Activated CD4-positive, alpha-beta T cell treated with anti-CD3 and anti-CD28 coated beads for 36 hours (primary cell): Measurements from ENCODE around the gene CCDC6. TPM values are rescaled to one million over a fixed set of nuclear protein-coding genes. Genes with fewer than 3 reads are reported as not detected.

Source experiments
- ATAC-seq: fragments of 200-7000 bp; cut with Tn5 transposase; one replicate; pipeline ENCODE4 v1.10.0; 2021; ENCODE audit warnings: mild to moderate bottlenecking, moderate library complexity
- CTCF ChIA-PET: fragments of 350-600 bp; sonication (Branson Sonifier 250); formaldehyde crosslinking; loops from one replicate; lab custom pipeline; 2021; ENCODE audit warnings: antibody characterized with exemption; lab: Charles Lee
- POLR2A ChIA-PET: fragments of 350-600 bp; sonication (Branson Sonifier 250); formaldehyde crosslinking; loops from one replicate; lab custom pipeline; 2021; ENCODE audit warnings: antibody characterized with exemption, inconsistent platforms; lab: Charles Lee
- DNase-seq: peaks from one replicate; pipeline ENCODE4 v3.0.0-alpha.2; 2020
- H3K27ac Mint-ChIP-seq: one replicate; pipeline ENCODE4 v1.8.0; 2021; ENCODE audit warnings: mixed read lengths
- H3K27me3 Mint-ChIP-seq: one replicate; pipeline ENCODE4 v1.8.0; 2021; ENCODE audit warnings: mixed read lengths
- H3K36me3 Mint-ChIP-seq: one replicate; pipeline ENCODE4 v1.8.0; 2021; ENCODE audit warnings: low read depth, mixed read lengths
- H3K4me1 Mint-ChIP-seq: one replicate; pipeline ENCODE4 v1.8.0; 2021; ENCODE audit warnings: mixed read lengths
- H3K4me3 Mint-ChIP-seq: one replicate; pipeline ENCODE4 v1.8.0; 2021; ENCODE audit warnings: mild to moderate bottlenecking, moderate library complexity, mixed read lengths
- H3K9me3 Mint-ChIP-seq: one replicate; pipeline ENCODE4 v1.8.0; 2021; ENCODE audit warnings: low read depth, mixed read lengths
- intact Hi-C, 2 experiments: fragments of 100-400 bp; cut with DNase I in 1 of 2; cut with micrococcal nuclease in 1 of 2; formaldehyde crosslinking; loops; one replicate each; pipeline versions ENCODE4 v1.14.2 to v1.15.1; 2022 to 2024; cut with DNase I, micrococcal nuclease
- total RNA-seq, 2 experiments: library from RNA; stranded (reverse); gene quantifications; one replicate each; pipeline ENCODE4 v1.2.3, GENCODE V29; 2021

Gene CCDC6
- total RNA-seq, 2 experiments from 2014 or later: 49.7 to 53.0 TPM

GRCh38 chr10:59773088-59773487 lies 133.3 kb downstream of the CCDC6 start:
- ChIA-PET CTCF (interaction anchor here (0.9 to 1.8 kb wide), 2 partner anchors 149 to 248 kb away, joined by 3 to 5 read pairs; no protein-coding TSS in a partner anchor), POLR2A (no interaction called here)
- intact Hi-C loops: no loop called here
- Mint-ChIP-seq H3K27me3 (peaks cover 4% of the 10 kb centered on the region), H3K36me3 (no peaks in the 10 kb centered on the region), H3K4me1 (no peaks in the 10 kb centered on the region), H3K27ac (no peak overlapping the region), H3K9me3 (no peaks in the 10 kb centered on the region), H3K4me3 (no peak overlapping the region)
- DNase-seq (no peak), ATAC-seq (no peak)

DNA sequence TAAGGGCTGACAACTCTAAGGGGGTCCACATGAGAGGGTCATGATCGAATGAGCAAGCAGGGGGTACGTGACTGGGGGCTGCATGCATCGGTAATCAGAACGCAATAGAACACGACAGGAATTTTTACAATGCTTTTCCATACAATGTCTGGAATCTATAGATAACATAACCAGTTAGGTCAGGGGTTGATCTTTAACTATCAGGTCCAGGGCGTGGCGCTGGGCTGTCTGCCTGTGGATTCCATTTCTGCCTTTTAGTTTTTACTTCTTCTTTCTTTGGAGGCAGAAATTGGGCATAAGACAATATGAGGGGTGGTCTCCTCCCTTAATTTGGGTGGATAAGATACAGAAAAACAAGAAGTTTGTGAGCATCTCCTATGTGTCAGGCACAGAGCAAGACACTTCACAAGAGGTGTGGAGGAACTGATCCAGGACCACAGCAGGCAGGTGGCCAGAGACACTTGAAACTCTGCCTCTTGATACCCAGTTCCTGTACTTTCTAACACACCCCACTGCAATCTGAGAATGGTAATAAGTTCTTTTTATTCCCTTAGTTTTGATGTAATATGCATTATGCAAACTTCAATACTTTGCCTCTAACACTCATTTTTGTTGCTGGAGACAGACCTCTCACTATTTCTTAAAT lies 135.1 kb downstream of the CCDC6 start:
- Mint-ChIP-seq H3K27me3 (peaks cover 4% of the 10 kb centered on the region), H3K4me3 (no peak overlapping the region), H3K4me1 (no peaks in the 10 kb centered on the region), H3K36me3 (no peaks in the 10 kb centered on the region), H3K27ac (no peak overlapping the region), H3K9me3 (no peaks in the 10 kb centered on the region)
- ChIA-PET POLR2A (no interaction called here), CTCF (no interaction called here)
- intact Hi-C loops: no loop called here
- DNase-seq (no peak), ATAC-seq (no peak)

DNA sequence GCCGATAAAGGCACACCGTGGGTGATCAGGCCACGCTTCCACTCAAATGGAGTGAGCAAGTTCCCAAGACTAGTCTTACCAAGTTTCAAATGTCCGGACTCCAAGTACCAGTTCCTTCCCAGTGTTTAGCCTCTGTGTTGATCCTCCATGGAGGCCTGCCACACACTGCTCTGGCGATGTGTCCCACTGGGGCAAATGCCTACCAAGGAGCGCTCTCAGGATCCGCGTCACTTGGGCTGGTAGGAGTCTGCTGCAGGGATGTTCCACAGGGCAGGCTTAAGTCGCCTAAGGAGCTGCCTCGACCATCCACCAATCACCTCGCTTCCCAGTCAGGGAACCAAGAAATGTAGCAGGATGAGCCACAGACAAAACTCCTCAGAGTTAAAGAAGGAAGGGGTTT lies 135.7 kb downstream of the CCDC6 start:
- H3K4me3 Mint-ChIP-seq: no peak overlapping the region
- intact Hi-C loops: no loop called here
- CTCF ChIA-PET: no interaction called here
- ATAC-seq: no peak
- no peaks in the 10 kb centered on the region for H3K4me1 Mint-ChIP-seq
- POLR2A ChIA-PET: no interaction called here
- no peaks in the 10 kb centered on the region for H3K9me3 Mint-ChIP-seq
- H3K27ac Mint-ChIP-seq: no peak overlapping the region
- H3K36me3 Mint-ChIP-seq: no peaks in the 10 kb centered on the region
- H3K27me3 Mint-ChIP-seq: peaks cover 4% of the 10 kb centered on the region
- no peak for DNase-seq

GRCh38 chr10:59762505-59762904 lies 143.9 kb downstream of the CCDC6 start:
- ChIA-PET CTCF (interaction anchor here (1.4 kb wide), 1 partner anchor 26 kb away, joined by 3 read pairs; no protein-coding TSS in a partner anchor), POLR2A (no interaction called here)
- intact Hi-C loops: no loop called here
- H3K4me3 Mint-ChIP-seq: no peak overlapping the region
- no peak for ATAC-seq
- no peaks in the 10 kb centered on the region for H3K9me3 Mint-ChIP-seq
- no peaks in the 10 kb centered on the region for H3K4me1 Mint-ChIP-seq
- no peaks in the 10 kb centered on the region for H3K36me3 Mint-ChIP-seq
- DNase-seq: no peak
- H3K27me3 Mint-ChIP-seq: peaks cover 4% of the 10 kb centered on the region
- no peak overlapping the region for H3K27ac Mint-ChIP-seq

DNA sequence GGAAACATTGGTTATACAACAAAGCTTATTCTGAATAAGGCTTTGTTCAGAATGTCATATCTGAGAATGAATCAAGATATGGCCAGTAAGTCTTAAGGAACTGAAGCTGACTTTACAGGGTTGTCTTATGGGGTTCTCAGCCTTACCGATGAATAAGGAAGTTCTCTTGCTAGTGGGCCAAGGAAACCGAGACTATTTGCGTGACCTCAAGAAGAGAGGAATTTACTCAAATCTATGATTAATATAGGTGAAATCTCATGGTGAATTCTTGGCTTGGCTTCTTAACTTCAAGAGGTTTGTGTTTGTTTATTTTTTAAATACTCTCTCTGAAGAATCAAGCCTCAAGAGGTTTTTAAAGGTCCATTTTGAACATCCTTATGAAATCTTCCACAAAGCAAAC lies 148.4 kb downstream of the CCDC6 start:
- Mint-ChIP-seq H3K4me1 (no peaks in the 10 kb centered on the region), H3K27me3 (peaks cover 4% of the 10 kb centered on the region), H3K27ac (no peak overlapping the region), H3K9me3 (no peaks in the 10 kb centered on the region), H3K36me3 (no peaks in the 10 kb centered on the region), H3K4me3 (no peak overlapping the region)
- DNase-seq (no peak), ATAC-seq (no peak)
- intact Hi-C loops: no loop called here
- POLR2A ChIA-PET: no interaction called here
- CTCF ChIA-PET: no interaction called here

DNA sequence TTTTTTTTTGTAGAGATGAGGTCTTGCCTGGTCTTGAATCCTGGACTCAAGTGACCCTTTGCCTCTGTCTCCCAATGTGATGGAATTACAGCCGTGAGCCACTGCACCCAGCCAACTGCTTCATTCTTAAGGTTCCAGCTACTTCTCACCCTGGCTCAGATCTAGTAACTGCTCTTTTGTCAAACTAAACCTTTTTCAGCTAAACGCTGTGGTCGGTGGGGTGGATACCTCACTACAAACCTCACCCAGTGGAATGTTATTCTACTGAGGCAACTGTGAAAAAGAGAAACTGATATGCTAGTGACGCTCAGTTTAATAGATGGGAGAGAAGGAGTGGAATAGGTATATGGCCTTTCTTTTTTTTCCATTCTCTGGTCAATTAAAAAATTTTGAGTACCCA lies 151.4 kb downstream of the CCDC6 start:
- Mint-ChIP-seq H3K9me3 (no peaks in the 10 kb centered on the region), H3K27ac (no peak overlapping the region), H3K4me3 (no peak overlapping the region), H3K36me3 (no peaks in the 10 kb centered on the region), H3K4me1 (no peaks in the 10 kb centered on the region), H3K27me3 (peaks cover 13% of the 10 kb centered on the region)
- ChIA-PET CTCF (no interaction called here), POLR2A (interaction anchor here (0.6 kb wide), 1 partner anchor 101 kb away, joined by 3 read pairs; no protein-coding TSS in a partner anchor)
- intact Hi-C loops: no loop called here
- ATAC-seq (no peak), DNase-seq (no peak)

DNA sequence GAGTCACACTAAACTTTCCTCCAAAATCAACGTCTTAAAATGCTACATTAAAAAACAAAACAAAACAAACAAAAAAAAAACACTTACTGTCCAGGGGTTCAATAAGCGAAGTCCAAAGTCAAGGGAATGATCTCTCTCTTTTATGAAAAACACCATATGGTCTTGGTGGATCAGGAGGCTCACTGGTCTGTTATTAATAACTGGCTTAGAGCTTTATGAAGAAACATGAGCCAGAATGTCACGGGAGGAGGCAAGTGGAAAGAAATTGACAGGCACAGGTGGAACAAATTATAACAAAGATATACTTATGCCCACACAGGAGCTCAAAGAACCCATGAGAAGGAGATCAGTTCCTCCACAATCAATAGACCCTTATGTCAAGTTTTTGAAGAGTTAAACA lies 153.1 kb downstream of the CCDC6 start, which contains the start of gene MRLN:
TSS of gene MRLN (minus strand) at position 189 of the 400 bp plus-strand sequence.
- H3K4me3 Mint-ChIP-seq: no peak within 1 kb of the TSS
- ChIA-PET CTCF (no interaction called here), POLR2A (no interaction called here)
- no peaks in the 10 kb centered on the region for H3K9me3 Mint-ChIP-seq
- no peak within 1 kb of the TSS for H3K27ac Mint-ChIP-seq
- DNase-seq (no peak), ATAC-seq (no peak)
- no peaks in the 10 kb centered on the region for H3K4me1 Mint-ChIP-seq
- no peaks in the 10 kb centered on the region for H3K36me3 Mint-ChIP-seq
- H3K27me3 Mint-ChIP-seq: peaks cover 13% of the 10 kb centered on the region
- intact Hi-C loops: no loop called here

GRCh38 chr10:59752278-59752940 lies 153.9 kb downstream of the CCDC6 start:
- ChIA-PET CTCF (no interaction called here), POLR2A (no interaction called here)
- H3K9me3 Mint-ChIP-seq: no peaks in the 10 kb centered on the region
- ATAC-seq: no peak
- intact Hi-C loops: no loop called here
- no peak for DNase-seq
- H3K4me1 Mint-ChIP-seq: no peaks in the 10 kb centered on the region
- H3K27me3 Mint-ChIP-seq: peaks cover 16% of the 10 kb centered on the region
- H3K36me3 Mint-ChIP-seq: no peaks in the 10 kb centered on the region
- no peak overlapping the region for H3K4me3 Mint-ChIP-seq
- no peak overlapping the region for H3K27ac Mint-ChIP-seq

- H3K4me3 Mint-ChIP-seq: no peak overlapping the region
- no peaks in the 10 kb centered on the region for H3K36me3 Mint-ChIP-seq
- DNase-seq: no peak
- intact Hi-C loops: no loop called here
- CTCF ChIA-PET: no interaction called here
- POLR2A ChIA-PET: no interaction called here
- H3K4me1 Mint-ChIP-seq: no peaks in the 10 kb centered on the region
- no peaks in the 10 kb centered on the region for H3K9me3 Mint-ChIP-seq
- no peak for ATAC-seq
- no peak overlapping the region for H3K27ac Mint-ChIP-seq
- H3K27me3 Mint-ChIP-seq: peaks cover 16% of the 10 kb centered on the region
These were observed 156.0 kb downstream of the CCDC6 start for GRCh38 chr10:59750155-59750945.

DNA sequence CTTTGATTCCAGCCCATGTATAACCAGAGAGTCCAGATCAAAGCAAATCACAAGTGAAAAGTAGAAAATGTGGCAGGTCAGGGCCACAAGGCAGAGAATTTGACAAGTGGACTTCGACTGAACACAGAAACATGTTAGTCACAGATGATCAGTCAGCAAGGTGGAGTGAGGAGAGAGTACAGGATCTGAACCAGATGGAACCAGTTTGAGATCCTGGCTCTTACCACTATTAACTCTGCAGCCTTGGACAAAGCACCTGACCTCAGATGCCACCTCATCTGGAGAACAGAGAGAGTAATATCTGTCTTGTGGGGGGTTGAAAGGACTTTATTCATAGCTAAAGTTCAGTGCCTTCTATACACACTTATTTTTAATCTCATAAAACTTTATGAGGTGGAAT lies 157.5 kb downstream of the CCDC6 start:
- intact Hi-C loops: no loop called here
- ATAC-seq (no peak), DNase-seq (no peak)
- no peaks in the 10 kb centered on the region for H3K36me3 Mint-ChIP-seq
- no peak overlapping the region for H3K4me3 Mint-ChIP-seq
- H3K27me3 Mint-ChIP-seq: peaks cover 16% of the 10 kb centered on the region
- no peak overlapping the region for H3K27ac Mint-ChIP-seq
- CTCF ChIA-PET: no interaction called here
- H3K9me3 Mint-ChIP-seq: no peaks in the 10 kb centered on the region
- no peaks in the 10 kb centered on the region for H3K4me1 Mint-ChIP-seq
- POLR2A ChIA-PET: no interaction called here

- POLR2A ChIA-PET: no interaction called here
- H3K9me3 Mint-ChIP-seq: no peaks in the 10 kb centered on the region
- intact Hi-C loops: no loop called here
- DNase-seq (no peak), ATAC-seq (no peak)
- CTCF ChIA-PET: no interaction called here
- no peak overlapping the region for H3K27ac Mint-ChIP-seq
- H3K4me1 Mint-ChIP-seq: no peaks in the 10 kb centered on the region
- H3K27me3 Mint-ChIP-seq: peaks cover 4% of the 10 kb centered on the region
- H3K36me3 Mint-ChIP-seq: no peaks in the 10 kb centered on the region
- no peak overlapping the region for H3K4me3 Mint-ChIP-seq
These were observed 161.1 kb downstream of the CCDC6 start for GRCh38 chr10:59745163-59745650.
